Neuronal stem cell (in vitro differentiated cells): Measurements from ENCODE around the gene CYP51A1.
A peak's percentile ranks its signal among the peaks of the same experiment; 100 is the strongest.

ENCODE experiments used
- DNase-seq: peaks from one replicate; pipeline ENCODE4 v3.0.0-alpha.2; 2013; ENCODE audit warnings: low spot score
- H2AFZ ChIP-seq: one replicate; pipeline ENCODE4 v1.6.1; 2013; ENCODE audit warnings: mild to moderate bottlenecking, low read length, inconsistent platforms
- H2AK5ac ChIP-seq: 2 replicates; pipeline ENCODE4 v1.6.1; 2013; ENCODE audit warnings: low read depth, mild to moderate bottlenecking, inconsistent platforms, low read length, moderate library complexity, mixed read lengths
- H2BK120ac ChIP-seq: 2 replicates; pipeline ENCODE4 v1.6.1; 2013; ENCODE audit warnings: low read depth, mild to moderate bottlenecking, inconsistent platforms, low read length, moderate library complexity, mixed read lengths
- H2BK12ac ChIP-seq: one replicate; pipeline ENCODE4 v1.6.1; 2013; ENCODE audit warnings: low read length, inconsistent platforms
- H2BK15ac ChIP-seq: 2 replicates; pipeline ENCODE4 v1.6.1; 2013; ENCODE audit warnings: mild to moderate bottlenecking, low read length, inconsistent platforms, mixed read lengths
- H2BK5ac ChIP-seq: one replicate; pipeline ENCODE4 v1.6.1; 2013; ENCODE audit warnings: inconsistent platforms, mild to moderate bottlenecking, low read length, moderate library complexity
- H3K14ac ChIP-seq: one replicate; pipeline ENCODE4 v1.6.1; 2013; ENCODE audit warnings: low read length, inconsistent platforms
- H3K18ac ChIP-seq: 2 replicates; pipeline ENCODE4 v1.6.1; 2013; ENCODE audit warnings: low read length, inconsistent platforms
- H3K23ac ChIP-seq: 2 replicates; pipeline ENCODE4 v1.6.1; 2013; ENCODE audit warnings: low read depth, mild to moderate bottlenecking, mixed read lengths, low read length, inconsistent platforms; ENCODE audit not compliant: poor library complexity
- H3K27ac ChIP-seq: replicated peaks from 3 replicates; pipeline ENCODE4 v1.5.1; 2013; ENCODE audit warnings: low read length, inconsistent platforms
- H3K27me3 ChIP-seq, 3 experiments: 2 replicates each; pipeline ENCODE4 v1.6.1; 2013; ENCODE audit warnings: low read length in 3 of 3, mild to moderate bottlenecking in 2 of 3, inconsistent platforms in 1 of 3, low read depth in 1 of 3, mixed read lengths in 1 of 3, moderate library complexity in 1 of 3; ENCODE audit not compliant: control insufficient read depth in 3 of 3, insufficient read depth in 3 of 3
- H3K36me3 ChIP-seq, 2 donors: replicated peaks in 1 of 2; 2 replicates each; pipeline ENCODE4 v1.6.1; 2013; ENCODE audit warnings: low read length in 2 of 2; ENCODE audit not compliant: control insufficient read depth in 2 of 2, insufficient read depth in 2 of 2
- H3K4ac ChIP-seq: 2 replicates; pipeline ENCODE4 v1.6.1; 2013; ENCODE audit warnings: inconsistent platforms, mild to moderate bottlenecking, low read length, moderate library complexity
- H3K4me1 ChIP-seq, 2 donors: 1 replicate in 1 of 2; 2 replicates in 1 of 2; pipeline ENCODE4 v1.6.1; 2013; ENCODE audit warnings: low read length in 2 of 2, low read depth in 1 of 2; ENCODE audit not compliant: control insufficient read depth in 2 of 2, insufficient read depth in 1 of 2
- H3K4me2 ChIP-seq: one replicate; pipeline ENCODE4 v1.6.1; 2013; ENCODE audit warnings: mild to moderate bottlenecking, low read length, inconsistent platforms; ENCODE audit not compliant: insufficient read depth, poor library complexity, severe bottlenecking
- H3K4me3 ChIP-seq, 2 donors: 2 replicates each; pipeline ENCODE4 v1.5.1; 2013; ENCODE audit warnings: low read length in 2 of 2, mild to moderate bottlenecking in 2 of 2, inconsistent platforms in 1 of 2, moderate library complexity in 1 of 2
- H3K79me1 ChIP-seq: one replicate; pipeline ENCODE4 v1.6.1; 2013; ENCODE audit warnings: low read depth, mild to moderate bottlenecking, inconsistent platforms, low read length, moderate library complexity
- H3K9ac ChIP-seq: one replicate; pipeline ENCODE4 v1.6.1; 2013; ENCODE audit warnings: mild to moderate bottlenecking, low read depth, low read length, inconsistent platforms; ENCODE audit not compliant: poor library complexity
- H3K9me3 ChIP-seq, 2 donors: replicated peaks in 1 of 2; 2 replicates each; pipeline versions ENCODE3 to v1.6.1; 2013; ENCODE audit warnings: low read length in 2 of 2, mild to moderate bottlenecking in 2 of 2, inconsistent platforms in 1 of 2, low read depth in 1 of 2, mixed read lengths in 1 of 2, moderate library complexity in 1 of 2; ENCODE audit not compliant: control insufficient read depth in 2 of 2, insufficient read depth in 1 of 2
- H4K8ac ChIP-seq: one replicate; pipeline ENCODE4 v1.6.1; 2013; ENCODE audit warnings: low read depth, mild to moderate bottlenecking, inconsistent platforms, low read length, moderate library complexity
- H4K91ac ChIP-seq: one replicate; pipeline ENCODE4 v1.6.1; 2013; ENCODE audit warnings: low read length, low read depth, mild to moderate bottlenecking, inconsistent platforms; ENCODE audit not compliant: poor library complexity
- WGBS, 2 donors: extraction: QIAGEN DNeasy Blood & Tissue Kit; methylation state at CpG; one replicate each; pipeline ENCODE4 v1.1.7; 2013; ENCODE audit warnings: missing lambda C conversion rate in 2 of 2, mixed read lengths in 1 of 2; ENCODE audit not compliant: insufficient read length in 2 of 2, insufficient replicate concordance in 1 of 2; ENCODE audit errors: extremely low coverage in 2 of 2; 5-methylcytosine and 5-hydroxymethylcytosine counted together

Gene CYP51A1

GRCh38 chr7:92133737-92134270 is 473 bp downstream of the CYP51A1 start:
- Histone ChIP-seq H3K14ac (peak overlapping the region; percentile 99), H2AK5ac (peak overlapping the region; percentile 99), H3K18ac (peak overlapping the region; percentile 100), H3K23ac (peak overlapping the region; percentile 92), H3K9me3 (peaks cover 1 to 3% of the 10 kb centered on the region in 2 donors), H4K91ac (peak overlapping the region; percentile 85), H4K8ac (peak overlapping the region; percentile 82), H3K4me1 (peaks cover 1 to 2% of the 10 kb centered on the region in 2 donors), H3K9ac (peak overlapping the region; percentile 99), H2BK120ac (peak overlapping the region; percentile 96), H3K4ac (peak overlapping the region; percentile 99), H2BK15ac (peak overlapping the region; percentile 75), H2BK5ac (peak overlapping the region; percentile 98), H3K36me3 (peaks cover 5 to 34% of the 10 kb centered on the region in 2 donors), H3K27ac (peak overlapping the region; percentile 94), H3K27me3 (no peaks in the 10 kb centered on the region), H2AFZ (peak overlapping the region; percentile 99), H3K79me1 (peaks cover 6% of the 10 kb centered on the region), H3K4me3 (peak overlapping the region; percentile 69 to 99), H2BK12ac (peak overlapping the region; percentile 58), H3K4me2 (peak overlapping the region; percentile 67)
- WGBS, 2 donors = no CpG with 5 or more reads among the region's 42 CpGs
- peak; percentile 82 for DNase-seq

GRCh38 chr7:92133133-92133736 is 1.0 kb downstream of the CYP51A1 start:
- Histone ChIP-seq H3K9me3 (peaks cover 1 to 3% of the 10 kb centered on the region in 2 donors), H2AK5ac (no peak overlapping the region), H3K27me3 (no peaks in the 10 kb centered on the region), H3K18ac (no peak overlapping the region), H3K4me3 (peak overlapping the region; percentile 69 to 99), H2BK15ac (no peak overlapping the region), H3K79me1 (peaks cover 6% of the 10 kb centered on the region), H3K9ac (peak overlapping the region; percentile 99), H3K14ac (peak overlapping the region; percentile 31), H3K4me2 (peak overlapping the region; percentile 52), H4K8ac (no peak overlapping the region), H4K91ac (no peak overlapping the region), H3K36me3 (peaks cover 11 to 40% of the 10 kb centered on the region in 2 donors), H3K27ac (no peak overlapping the region), H3K4ac (no peak overlapping the region), H3K23ac (peak overlapping the region; percentile 92), H2BK5ac (no peak overlapping the region), H2BK120ac (peak overlapping the region; percentile 96), H2BK12ac (no peak overlapping the region), H2AFZ (peak overlapping the region; percentile 99), H3K4me1 (peaks cover 1 to 2% of the 10 kb centered on the region in 2 donors)
- DNase-seq = no peak
- WGBS, 2 donors = no CpG with 5 or more reads among the region's 15 CpGs

GRCh38 chr7:92131764-92132330 is 2.4 kb downstream of the CYP51A1 start:
- Histone ChIP-seq H3K4me2 (no peak overlapping the region), H2BK120ac (no peak overlapping the region), H3K79me1 (peaks cover 6% of the 10 kb centered on the region), H3K4me3 (peak overlapping the region in 1 of 2 donors; percentile 69), H2BK12ac (no peak overlapping the region), H3K14ac (no peak overlapping the region), H2AFZ (no peak overlapping the region), H3K18ac (no peak overlapping the region), H3K4ac (no peak overlapping the region), H3K9me3 (peaks cover 1 to 3% of the 10 kb centered on the region in 2 donors), H3K27me3 (no peaks in the 10 kb centered on the region), H4K91ac (no peak overlapping the region), H2BK5ac (no peak overlapping the region), H3K36me3 (peaks cover 16 to 54% of the 10 kb centered on the region in 2 donors), H3K4me1 (peaks cover 1 to 2% of the 10 kb centered on the region in 2 donors), H2AK5ac (no peak overlapping the region), H2BK15ac (no peak overlapping the region), H3K9ac (no peak overlapping the region), H3K27ac (no peak overlapping the region), H4K8ac (no peak overlapping the region), H3K23ac (no peak overlapping the region)
- DNase-seq = no peak
- WGBS, 2 donors = no CpG with 5 or more reads among the region's 4 CpGs

- no CpG with 5 or more reads among the region's 5 CpGs for WGBS, 2 donors
- Histone ChIP-seq H2AK5ac (no peak overlapping the region), H2AFZ (no peak overlapping the region), H3K4ac (no peak overlapping the region), H2BK15ac (no peak overlapping the region), H3K4me3 (no peak overlapping the region), H3K9me3 (peaks cover 1 to 3% of the 10 kb centered on the region in 2 donors), H2BK5ac (no peak overlapping the region), H2BK12ac (no peak overlapping the region), H3K4me2 (no peak overlapping the region), H3K4me1 (peaks cover 1 to 2% of the 10 kb centered on the region in 2 donors), H3K36me3 (peaks cover 16 to 61% of the 10 kb centered on the region in 2 donors), H3K9ac (no peak overlapping the region), H4K91ac (no peak overlapping the region), H2BK120ac (no peak overlapping the region), H3K18ac (no peak overlapping the region), H3K27me3 (no peaks in the 10 kb centered on the region), H3K79me1 (peaks cover 6% of the 10 kb centered on the region), H4K8ac (no peak overlapping the region), H3K14ac (no peak overlapping the region), H3K23ac (no peak overlapping the region), H3K27ac (no peak overlapping the region)
- no peak for DNase-seq
Observed at GRCh38 chr7:92131093-92131492, 3.2 kb downstream of the CYP51A1 start.
